ENCODE results near the gene HMGN2. TPM values are rescaled to one million over a fixed set of nuclear protein-coding genes. Genes with fewer than 3 reads are reported as not detected.

Gene HMGN2
- polyA plus RNA-seq, 4 donors, result 231 to 855 (median 506) TPM

GRCh38 chr1:26478988-26479387 is 6.7 kb downstream of the HMGN2 start:
- no peaks in the 10 kb centered on the region for H3K27me3 ChIP-seq (ENCODE audit: control insufficient read depth in 3 of 3, insufficient read depth in 3 of 3, low read length in 3 of 3)
- H3K4me3 ChIP-seq (ENCODE audit: low read depth in 1 of 3, low read length in 3 of 3), result no peak overlapping the region
- H3K9me3 ChIP-seq (ENCODE audit: control insufficient read depth in 2 of 2, insufficient read depth in 1 of 2, low read depth in 1 of 2, low read length in 1 of 2), result no peaks in the 10 kb centered on the region
- FAIRE-seq, result no peak
- H3K27ac ChIP-seq (ENCODE audit: low read depth in 1 of 3, low read length in 2 of 3), result no peak overlapping the region
- 94 to 96% (median 95%) methylated on average over 6 of the region's 6 CpGs for WGBS, 3 donors
- H3K36me3 ChIP-seq (ENCODE audit: control insufficient read depth in 3 of 3, insufficient read depth in 2 of 3, low read depth in 1 of 3, low read length in 3 of 3), result peaks cover 6 to 31% (median 9%) of the 10 kb centered on the region in 3 donors
- no peak for DNase-seq
- peaks cover 0 to 9% (median under 1%) of the 10 kb centered on the region in 3 donors for H3K4me1 ChIP-seq (ENCODE audit: control insufficient read depth in 3 of 3, insufficient read depth in 2 of 3, low read depth in 1 of 3, low read length in 2 of 3)

- H3K4me3 ChIP-seq (ENCODE audit: low read depth in 1 of 3, low read length in 3 of 3), result no peak overlapping the region
- H3K9me3 ChIP-seq (ENCODE audit: control insufficient read depth in 2 of 2, insufficient read depth in 1 of 2, low read depth in 1 of 2, low read length in 1 of 2), result no peaks in the 10 kb centered on the region
- H3K36me3 ChIP-seq (ENCODE audit: control insufficient read depth in 3 of 3, insufficient read depth in 2 of 3, low read depth in 1 of 3, low read length in 3 of 3), result peaks cover 0 to 20% (median 0%) of the 10 kb centered on the region in 3 donors
- H3K27me3 ChIP-seq (ENCODE audit: control insufficient read depth in 3 of 3, insufficient read depth in 3 of 3, low read length in 3 of 3), result no peaks in the 10 kb centered on the region
- WGBS, 3 donors, result 86 to 91% (median 87%) methylated on average over 2 of the region's 2 CpGs
- no peaks in the 10 kb centered on the region for H3K4me1 ChIP-seq (ENCODE audit: control insufficient read depth in 3 of 3, insufficient read depth in 2 of 3, low read depth in 1 of 3, low read length in 2 of 3)
- FAIRE-seq (no peak), DNase-seq (no peak)
- H3K27ac ChIP-seq (ENCODE audit: low read depth in 1 of 3, low read length in 2 of 3), result no peak overlapping the region
Measured at GRCh38 chr1:26482921-26483320, 10.7 kb downstream of the HMGN2 start.

- WGBS, 3 donors, result 76 to 96% (median 79%) methylated on average over 2 of the region's 2 CpGs
- Histone ChIP-seq H3K36me3 (ENCODE audit: control insufficient read depth in 3 of 3, insufficient read depth in 2 of 3, low read depth in 1 of 3, low read length in 3 of 3) (peaks cover 0 to 16% (median 0%) of the 10 kb centered on the region in 3 donors), H3K4me1 (ENCODE audit: control insufficient read depth in 3 of 3, insufficient read depth in 2 of 3, low read depth in 1 of 3, low read length in 2 of 3) (no peaks in the 10 kb centered on the region), H3K9me3 (ENCODE audit: control insufficient read depth in 2 of 2, insufficient read depth in 1 of 2, low read depth in 1 of 2, low read length in 1 of 2) (no peaks in the 10 kb centered on the region), H3K27ac (ENCODE audit: low read depth in 1 of 3, low read length in 2 of 3) (no peak overlapping the region), H3K4me3 (ENCODE audit: low read depth in 1 of 3, low read length in 3 of 3) (no peak overlapping the region), H3K27me3 (ENCODE audit: control insufficient read depth in 3 of 3, insufficient read depth in 3 of 3, low read length in 3 of 3) (no peaks in the 10 kb centered on the region)
- FAIRE-seq (no peak), DNase-seq (no peak)
Measured at GRCh38 chr1:26483980-26484379, 11.7 kb downstream of the HMGN2 start.

DNA sequence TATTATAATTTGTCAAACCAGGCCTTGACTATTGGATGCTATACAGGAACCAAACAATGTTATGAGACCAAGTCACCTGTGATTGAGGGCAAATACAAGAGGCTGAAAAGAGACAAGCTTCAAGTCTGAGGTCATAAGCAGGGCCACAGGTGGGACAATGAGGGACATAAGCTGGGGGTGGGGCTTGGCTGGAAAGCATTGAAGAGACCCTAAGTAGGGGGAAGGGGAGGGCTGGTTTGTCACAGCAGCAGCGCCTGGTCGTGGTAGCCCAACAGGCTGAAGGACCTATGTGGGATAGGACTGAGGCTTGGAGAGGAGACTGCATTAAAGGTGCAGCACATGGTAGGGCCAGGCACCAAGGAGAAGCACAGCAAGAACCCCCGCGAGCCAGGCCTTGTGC is 17.9 kb downstream of the HMGN2 start:
- no peak overlapping the region for H3K4me3 ChIP-seq (ENCODE audit: low read depth in 1 of 3, low read length in 3 of 3)
- H3K4me1 ChIP-seq (ENCODE audit: control insufficient read depth in 3 of 3, insufficient read depth in 2 of 3, low read depth in 1 of 3, low read length in 2 of 3), result no peaks in the 10 kb centered on the region
- 88 to 95% (median 89%) methylated on average over 4 of the region's 4 CpGs for WGBS, 3 donors
- H3K27me3 ChIP-seq (ENCODE audit: control insufficient read depth in 3 of 3, insufficient read depth in 3 of 3, low read length in 3 of 3), result no peaks in the 10 kb centered on the region
- no peaks in the 10 kb centered on the region for H3K36me3 ChIP-seq (ENCODE audit: control insufficient read depth in 3 of 3, insufficient read depth in 2 of 3, low read depth in 1 of 3, low read length in 3 of 3)
- FAIRE-seq (no peak), DNase-seq (no peak)
- H3K27ac ChIP-seq (ENCODE audit: low read depth in 1 of 3, low read length in 2 of 3), result no peak overlapping the region
- H3K9me3 ChIP-seq (ENCODE audit: control insufficient read depth in 2 of 2, insufficient read depth in 1 of 2, low read depth in 1 of 2, low read length in 1 of 2), result no peaks in the 10 kb centered on the region

GRCh38 chr1:26493267-26493666 is 21.0 kb downstream of the HMGN2 start:
- Histone ChIP-seq H3K4me3 (ENCODE audit: low read depth in 1 of 3, low read length in 3 of 3) (no peak overlapping the region), H3K4me1 (ENCODE audit: control insufficient read depth in 3 of 3, insufficient read depth in 2 of 3, low read depth in 1 of 3, low read length in 2 of 3) (no peaks in the 10 kb centered on the region), H3K9me3 (ENCODE audit: control insufficient read depth in 2 of 2, insufficient read depth in 1 of 2, low read depth in 1 of 2, low read length in 1 of 2) (no peaks in the 10 kb centered on the region), H3K36me3 (ENCODE audit: control insufficient read depth in 3 of 3, insufficient read depth in 2 of 3, low read depth in 1 of 3, low read length in 3 of 3) (no peaks in the 10 kb centered on the region), H3K27ac (ENCODE audit: low read depth in 1 of 3, low read length in 2 of 3) (no peak overlapping the region), H3K27me3 (ENCODE audit: control insufficient read depth in 3 of 3, insufficient read depth in 3 of 3, low read length in 3 of 3) (no peaks in the 10 kb centered on the region)
- 61 to 71% (median 62%) methylated on average over 3 of the region's 3 CpGs for WGBS, 3 donors
- no peak for FAIRE-seq
- DNase-seq, result no peak

GRCh38 chr1:26493938-26494337 is 21.7 kb downstream of the HMGN2 start:
- Histone ChIP-seq H3K27ac (ENCODE audit: low read depth in 1 of 3, low read length in 2 of 3) (no peak overlapping the region), H3K36me3 (ENCODE audit: control insufficient read depth in 3 of 3, insufficient read depth in 2 of 3, low read depth in 1 of 3, low read length in 3 of 3) (no peaks in the 10 kb centered on the region), H3K27me3 (ENCODE audit: control insufficient read depth in 3 of 3, insufficient read depth in 3 of 3, low read length in 3 of 3) (no peaks in the 10 kb centered on the region), H3K4me1 (ENCODE audit: control insufficient read depth in 3 of 3, insufficient read depth in 2 of 3, low read depth in 1 of 3, low read length in 2 of 3) (no peaks in the 10 kb centered on the region), H3K4me3 (ENCODE audit: low read depth in 1 of 3, low read length in 3 of 3) (no peak overlapping the region), H3K9me3 (ENCODE audit: control insufficient read depth in 2 of 2, insufficient read depth in 1 of 2, low read depth in 1 of 2, low read length in 1 of 2) (no peaks in the 10 kb centered on the region)
- DNase-seq, result no peak
- WGBS, 3 donors, result 86 to 93% (median 92%) methylated on average over 3 of the region's 3 CpGs
- FAIRE-seq, result no peak

DNA sequence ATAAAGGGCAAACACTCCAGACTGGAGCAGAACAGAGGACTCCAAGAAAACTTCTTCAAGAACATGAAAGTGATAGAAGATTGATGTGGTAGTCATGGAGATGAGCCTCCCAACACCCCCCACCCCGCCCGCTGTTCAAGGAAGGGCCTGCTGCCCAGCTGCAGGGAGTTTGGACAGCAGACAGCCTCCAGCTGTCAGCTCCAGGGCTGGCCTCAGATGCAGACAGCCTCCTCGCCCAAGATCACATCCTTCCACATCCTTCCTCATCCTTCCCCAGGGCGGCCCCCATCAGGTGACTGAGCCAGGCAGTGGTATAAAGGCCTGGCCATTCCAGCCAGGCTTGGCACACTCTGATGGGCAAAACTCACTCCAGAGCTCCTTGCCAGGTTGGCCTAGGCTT is 24.6 kb downstream of the HMGN2 start:
- WGBS, 3 donors, result 46 to 82% (median 79%) methylated on average over 4 of the region's 4 CpGs
- DNase-seq (peak in 1 of 2 donors; percentile 24), FAIRE-seq (no peak)
- Histone ChIP-seq H3K9me3 (ENCODE audit: control insufficient read depth in 2 of 2, insufficient read depth in 1 of 2, low read depth in 1 of 2, low read length in 1 of 2) (no peaks in the 10 kb centered on the region), H3K36me3 (ENCODE audit: control insufficient read depth in 3 of 3, insufficient read depth in 2 of 3, low read depth in 1 of 3, low read length in 3 of 3) (no peaks in the 10 kb centered on the region), H3K27me3 (ENCODE audit: control insufficient read depth in 3 of 3, insufficient read depth in 3 of 3, low read length in 3 of 3) (no peaks in the 10 kb centered on the region), H3K4me1 (ENCODE audit: control insufficient read depth in 3 of 3, insufficient read depth in 2 of 3, low read depth in 1 of 3, low read length in 2 of 3) (peaks cover 0 to 11% (median 0%) of the 10 kb centered on the region in 3 donors), H3K27ac (ENCODE audit: low read depth in 1 of 3, low read length in 2 of 3) (no peak overlapping the region), H3K4me3 (ENCODE audit: low read depth in 1 of 3, low read length in 3 of 3) (no peak overlapping the region)

GRCh38 chr1:26498894-26499293 is 26.7 kb downstream of the HMGN2 start:
- Histone ChIP-seq H3K4me1 (ENCODE audit: control insufficient read depth in 3 of 3, insufficient read depth in 2 of 3, low read depth in 1 of 3, low read length in 2 of 3) (peaks cover 0 to 19% (median 0%) of the 10 kb centered on the region in 3 donors), H3K27ac (ENCODE audit: low read depth in 1 of 3, low read length in 2 of 3) (no peak overlapping the region), H3K4me3 (ENCODE audit: low read depth in 1 of 3, low read length in 3 of 3) (no peak overlapping the region), H3K36me3 (ENCODE audit: control insufficient read depth in 3 of 3, insufficient read depth in 2 of 3, low read depth in 1 of 3, low read length in 3 of 3) (no peaks in the 10 kb centered on the region), H3K27me3 (ENCODE audit: control insufficient read depth in 3 of 3, insufficient read depth in 3 of 3, low read length in 3 of 3) (no peaks in the 10 kb centered on the region), H3K9me3 (ENCODE audit: control insufficient read depth in 2 of 2, insufficient read depth in 1 of 2, low read depth in 1 of 2, low read length in 1 of 2) (no peaks in the 10 kb centered on the region)
- no peak for DNase-seq
- FAIRE-seq, result no peak
- 84 to 92% (median 90%) methylated on average over 7 of the region's 7 CpGs for WGBS, 3 donors

DNA sequence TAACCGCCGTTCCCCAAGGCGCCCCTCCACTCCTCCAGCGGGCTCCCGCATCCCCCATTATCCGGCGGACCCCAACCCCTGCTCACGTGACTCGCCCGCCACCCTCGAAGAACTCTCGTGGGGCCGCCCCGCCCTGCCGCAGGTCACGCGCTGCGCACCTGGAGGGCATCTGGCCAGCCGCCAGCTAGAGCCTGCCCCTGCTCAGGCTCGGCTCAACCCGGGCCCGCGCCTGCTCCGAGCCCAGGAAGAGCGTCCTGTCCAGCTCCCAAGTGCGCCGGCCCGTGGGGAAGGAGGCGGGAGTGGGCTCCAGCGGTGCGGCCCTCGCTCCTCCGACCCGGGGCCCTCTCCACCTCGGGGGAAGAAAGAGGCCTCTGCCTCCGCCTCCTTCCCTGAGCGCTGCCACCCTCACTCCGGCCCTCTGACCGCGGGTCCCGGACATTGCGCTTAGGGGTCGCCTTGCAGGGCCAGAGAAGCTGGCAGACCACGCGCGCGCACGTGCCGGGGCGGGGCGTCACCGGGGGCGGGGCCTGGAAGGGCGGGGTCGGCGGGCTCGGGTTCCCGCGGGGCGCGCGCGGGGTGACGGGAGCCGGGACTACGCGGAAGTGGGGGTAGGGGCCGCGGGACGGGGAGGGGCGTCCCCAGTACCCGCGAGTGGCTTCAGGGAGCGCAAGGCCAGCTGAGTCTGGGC is 28.4 kb downstream of the HMGN2 start:
- 0 to 1% (median 1%) methylated on average over 53 to 74 of the region's 74 CpGs for WGBS, 3 donors
- H3K4me3 ChIP-seq (ENCODE audit: low read depth in 1 of 3, low read length in 3 of 3), result peak overlapping the region; percentile 54 to 87 (median 74)
- H3K4me1 ChIP-seq (ENCODE audit: control insufficient read depth in 3 of 3, insufficient read depth in 2 of 3, low read depth in 1 of 3, low read length in 2 of 3), result peaks cover 0 to 19% (median 0%) of the 10 kb centered on the region in 3 donors
- H3K36me3 ChIP-seq (ENCODE audit: control insufficient read depth in 3 of 3, insufficient read depth in 2 of 3, low read depth in 1 of 3, low read length in 3 of 3), result no peaks in the 10 kb centered on the region
- H3K27me3 ChIP-seq (ENCODE audit: control insufficient read depth in 3 of 3, insufficient read depth in 3 of 3, low read length in 3 of 3), result no peaks in the 10 kb centered on the region
- peak; percentile 71 to 96 for DNase-seq
- no peak for FAIRE-seq
- no peaks in the 10 kb centered on the region for H3K9me3 ChIP-seq (ENCODE audit: control insufficient read depth in 2 of 2, insufficient read depth in 1 of 2, low read depth in 1 of 2, low read length in 1 of 2)
- peak overlapping the region; percentile 96 to 100 (median 98) for H3K27ac ChIP-seq (ENCODE audit: low read depth in 1 of 3, low read length in 2 of 3)
